HepG2 (cell line): ENCODE measurements around the gene MMRN2. TPM values are rescaled to one million over a fixed set of nuclear protein-coding genes. Genes with fewer than 3 reads are reported as not detected.

ENCODE experiments used
- ATAC-seq: fragments of 200-7000 bp; cut with Tn5 transposase; 3 replicates; pipeline ENCODE4 v1.9.1; 2020; ENCODE audit warnings: mild to moderate bottlenecking, moderate library complexity
- BruUV-seq: library from RNA; stranded (reverse); fragments of 400-500 nt; replicated peaks from 2 replicates; lab custom pipeline; 2021; lab: Mats Ljungman, UMichigan
- CTCF ChIA-PET: fragments of 300-600 bp; formaldehyde crosslinking; extraction: SDS; loops from one replicate; lab custom pipeline; 2021; ENCODE audit warnings: low total read pairs, inconsistent platforms, low intra/inter-chr PET ratio; lab: Yijun Ruan, JAX
- POLR2A ChIA-PET: fragments of 350-600 bp; sonication (Branson Sonifier 250); formaldehyde crosslinking; loops from one replicate; lab custom pipeline; 2020; ENCODE audit warnings: antibody characterized with exemption, inconsistent platforms; lab: Yijun Ruan, JAX
- DNase-seq: peaks from one replicate; pipeline ENCODE4 v3.0.0-alpha.2; 2015; ENCODE audit warnings: low spot score
- FAIRE-seq: peaks from 3 replicates; lab custom pipeline; 2011; peaks lifted over from hg19 to GRCh38; lab: Jason Lieb, UNC
- H2AFZ ChIP-seq: one replicate; pipeline ENCODE4 v1.6.1; 2011; ENCODE audit warnings: low read length, inconsistent platforms
- H3K27ac ChIP-seq: fragments of 300-600 bp; 3 replicates; pipeline ENCODE4 v1.8.0; 2011; ENCODE audit warnings: mixed run types, mild to moderate bottlenecking, mixed read lengths, low read length, inconsistent platforms; ENCODE audit not compliant: insufficient read depth; ENCODE audit errors: extremely low read length
- H3K27me3 ChIP-seq, 2 experiments: fragments of 200-600 bp in 1 of 2; 2 replicates in 1 of 2; 3 replicates in 1 of 2; pipeline versions ENCODE4 v1.6.0 to v1.8.0; 2011; ENCODE audit warnings: low read length in 2 of 2, mild to moderate bottlenecking in 2 of 2, moderate library complexity in 2 of 2, inconsistent platforms in 1 of 2; ENCODE audit not compliant: insufficient read depth in 2 of 2, control insufficient read depth in 1 of 2
- H3K36me3 ChIP-seq, 2 experiments: fragments of 200-600 bp in 1 of 2; replicated peaks in 1 of 2; 2 replicates in 1 of 2; 3 replicates in 1 of 2; pipeline versions ENCODE4 v1.5.1 to v1.8.0; 2011; ENCODE audit warnings: low read length in 2 of 2, inconsistent platforms in 1 of 2; ENCODE audit not compliant: insufficient read depth in 2 of 2, control insufficient read depth in 1 of 2
- H3K4me1 ChIP-seq: 2 replicates; pipeline ENCODE4 v1.5.1; 2012; ENCODE audit warnings: low read length, inconsistent platforms; ENCODE audit not compliant: insufficient read depth
- H3K4me2 ChIP-seq: 2 replicates; pipeline ENCODE4 v1.6.0; 2011; ENCODE audit warnings: low read depth, low read length, inconsistent platforms
- H3K4me3 ChIP-seq, 3 experiments: fragments of 200-600 bp in 1 of 3; sonication (generic), shearing (Covaris generic) in 1 of 3; replicated peaks in 1 of 3; 2 replicates each; pipeline ENCODE4 v1.5.1; 2011 to 2016; ENCODE audit warnings: low read length in 3 of 3, inconsistent platforms in 2 of 3, low read depth in 2 of 3, mild to moderate bottlenecking in 2 of 3, control low read depth in 1 of 3, mixed read lengths in 1 of 3; ENCODE audit not compliant: insufficient read depth in 1 of 3
- H3K79me2 ChIP-seq: one replicate; pipeline ENCODE4 v1.6.1; 2011; ENCODE audit warnings: low read length, inconsistent platforms; ENCODE audit not compliant: insufficient read depth
- H3K9ac ChIP-seq: 2 replicates; pipeline ENCODE4 v1.6.0; 2011; ENCODE audit warnings: mild to moderate bottlenecking, low read depth, low read length, inconsistent platforms; ENCODE audit not compliant: insufficient read depth
- H3K9me3 ChIP-seq: 2 replicates; pipeline ENCODE4 v1.5.1; 2012; ENCODE audit warnings: mild to moderate bottlenecking, low read length
- H4K20me1 ChIP-seq: 2 replicates; pipeline ENCODE4 v1.6.0; 2011; ENCODE audit warnings: inconsistent platforms, mild to moderate bottlenecking, low read length, moderate library complexity; ENCODE audit not compliant: insufficient read depth
- BRF2 ChIP-seq: sonication (generic); formaldehyde crosslinking; IDR thresholded peaks from 2 replicates; pipeline ENCODE4 v1.8.1; 2022; ENCODE audit warnings: mild to moderate bottlenecking, missing genetic modification reagents
- E2F5 ChIP-seq: sonication (generic); formaldehyde crosslinking; conservative IDR thresholded peaks from 2 replicates; pipeline ENCODE4 v1.4.0; 2020; ENCODE audit warnings: missing genetic modification reagents
- FOXA1 ChIP-seq, 2 experiments: fragments of 450-650 bp in 1 of 2; sonication (generic) in 1 of 2; formaldehyde crosslinking in 1 of 2; IDR thresholded peaks; 2 replicates each; pipeline versions ENCODE4 v1.4.0 to v1.6.1; 2016 to 2020; ENCODE audit warnings: missing genetic modification reagents in 1 of 2
- HOMEZ ChIP-seq: IDR thresholded peaks from 2 replicates; pipeline ENCODE4 v1.6.1; 2016; ENCODE audit warnings: low read depth
- KDM6A ChIP-seq: IDR thresholded peaks from 2 replicates; pipeline ENCODE4 v1.6.1; 2016; ENCODE audit warnings: low read depth
- NFIB ChIP-seq: sonication (generic); formaldehyde crosslinking; IDR thresholded peaks from 2 replicates; pipeline ENCODE4 v1.9.0; 2021; ENCODE audit warnings: missing genetic modification reagents, mild to moderate bottlenecking, borderline replicate concordance
- PRMT3 ChIP-seq: sonication (generic); formaldehyde crosslinking; IDR thresholded peaks from 2 replicates; pipeline ENCODE4 v1.8.1; 2022; ENCODE audit warnings: low read depth, mild to moderate bottlenecking, moderate library complexity, missing genetic modification reagents, borderline replicate concordance
- TIGD3 ChIP-seq: sonication (generic); formaldehyde crosslinking; IDR thresholded peaks from 2 replicates; pipeline ENCODE4 v1.5.1; 2020; ENCODE audit warnings: mild to moderate bottlenecking, missing genetic modification reagents, borderline replicate concordance
- ZNF224 ChIP-seq: sonication (generic); formaldehyde crosslinking; IDR thresholded peaks from 2 replicates; pipeline ENCODE4 v1.5.0; 2020; ENCODE audit warnings: mild to moderate bottlenecking, missing genetic modification reagents
- WGBS: methylation state at CpG from one replicate; pipeline ENCODE4 v1.1.6; 2017; ENCODE audit warnings: low lambda C conversion rate; 5-methylcytosine and 5-hydroxymethylcytosine counted together
- in situ Hi-C: cut with HindIII; loops from 2 replicates; pipeline ENCODE4 v1.10.0; 2017; ENCODE audit warnings: low pct_unique_long_range_greater_than_20kb; ENCODE audit not compliant: extremely low pct_ligation_motif_present
- intact Hi-C: fragments of 100-400 bp; cut with micrococcal nuclease; formaldehyde crosslinking; loops from one replicate; pipeline ENCODE4 v1.10.0; 2022; ENCODE audit not compliant: unreplicated experiment
- polyA plus RNA-seq, 8 experiments: library from polyadenylated mRNA; depleted of rRNA in 3 of 8; stranded (reverse) in 7 of 8; unstranded in 1 of 8; fragments of >200 nt; fragmentation: Illumina TruSeq in 4 of 8; extraction: Trizol in 4 of 8; gene quantifications; 2 replicates each; pipeline versions ENCODE4 v1.2.1 to v1.2.3, GENCODE V29; 2011 to 2016; ENCODE audit warnings: low read depth in 4 of 8, missing spikeins in 1 of 8, mixed read lengths in 1 of 8; ENCODE audit not compliant: insufficient read depth in 1 of 8
- total RNA-seq, 5 experiments: library from RNA; depleted of rRNA; stranded (reverse); fragments of >200 nt; fragmentation: Illumina TruSeq; extraction: Trizol; gene quantifications; 2 replicates each; pipeline ENCODE4 v1.2.3, GENCODE V29; 2016; ENCODE audit warnings: low read depth in 1 of 5

MMRN2 gene
- total and polyA plus RNA-seq, 2 of the 13 experiments (the other 11 are each of a cell fraction or from before 2014, with no cell fraction given): 0.04 TPM; not detected in 1

- TF ChIP-seq PRMT3 (CRISPR knock-in tag) (no peak), E2F5 (no peak)
Observed at GRCh38 chr10:86972613-86973380, 15.4 kb upstream of the MMRN2 start (continued).

- Histone ChIP-seq H3K4me3 (no peak overlapping the region), H3K9me3 (no peaks in the 10 kb centered on the region), H3K79me2 (no peaks in the 10 kb centered on the region), H3K27ac (no peak overlapping the region), H3K4me1 (peaks cover 18% of the 10 kb centered on the region), H3K36me3 (no peaks in the 10 kb centered on the region), H3K4me2 (no peak overlapping the region), H4K20me1 (no peaks in the 10 kb centered on the region), H2AFZ (no peak overlapping the region), H3K27me3 (peaks cover 5 to 52% of the 10 kb centered on the region in 2 experiments; a peak in 3 of 5 replicates), H3K9ac (no peak overlapping the region)
- TF ChIP-seq KDM6A: no peak
- intact Hi-C loops: no loop called here
- FAIRE-seq (no peak), DNase-seq (no peak), ATAC-seq (no peak)
- BruUV-seq: no TSS peak
- WGBS: 88% methylated on average over 40 of the region's 66 CpGs
- ChIA-PET POLR2A (no interaction called here), CTCF (no interaction called here)
- in situ Hi-C loops: no loop called here
Observed at GRCh38 chr10:86971232-86971991, 14.0 kb upstream of the MMRN2 start.

GRCh38 chr10:86970982-86971231 lies 13.5 kb upstream of the MMRN2 start:
- ATAC-seq (no peak), FAIRE-seq (no peak), DNase-seq (no peak)
- no peak overlapping the region for H3K4me2 ChIP-seq
- in situ Hi-C loops: no loop called here
- H3K27ac ChIP-seq: no peak overlapping the region
- H3K9ac ChIP-seq: no peak overlapping the region
- ChIA-PET POLR2A (no interaction called here), CTCF (no interaction called here)
- WGBS: 90% methylated on average over 8 of the region's 20 CpGs
- no peaks in the 10 kb centered on the region for H3K79me2 ChIP-seq
- no peaks in the 10 kb centered on the region for H3K36me3 ChIP-seq
- H3K4me3 ChIP-seq: no peak overlapping the region
- no peaks in the 10 kb centered on the region for H4K20me1 ChIP-seq
- no peak overlapping the region for H2AFZ ChIP-seq
- peaks cover 5 to 52% of the 10 kb centered on the region in 2 experiments; a peak in 3 of 5 replicates for H3K27me3 ChIP-seq
- H3K4me1 ChIP-seq: peaks cover 23% of the 10 kb centered on the region
- H3K9me3 ChIP-seq: no peaks in the 10 kb centered on the region
- intact Hi-C loops: no loop called here
- BruUV-seq: no TSS peak
- TF ChIP-seq ZNF224 (no peak), NFIB (CRISPR knock-in tag) (no peak), BRF2 (CRISPR knock-in tag) (no peak), FOXA1 (IDR thresholded peaks at IDR 0.05) (no peak), FOXA1 (CRISPR knock-in tag; IDR thresholded peaks at IDR 0.05) (no peak), HOMEZ (CRISPR knock-in tag) (no peak), TIGD3 (CRISPR knock-in tag) (no peak)
